GM18519 (cell line): ENCODE measurements around the gene DDX59.
A peak's percentile ranks its signal among the peaks of the same experiment; 100 is the strongest.
"Not testable (repeated sequence)": the region's sequence is repeated elsewhere in the genome, so short reads cannot be mapped to it uniquely, and the experiment has no call there.

Experiments used
- ATAC-seq: cut with Tn5 transposase; IDR thresholded peaks from one replicate; pipeline ENCODE4 v1.9.1; 2021; ENCODE audit warnings: mild to moderate bottlenecking, moderate library complexity; ENCODE audit not compliant: unreplicated experiment, low FRiP score

DDX59 gene

GRCh38 chr1:200631375-200631774 lies 38.3 kb downstream of the DDX59 start:
- no peak for ATAC-seq

GRCh38 chr1:200630515-200630899 lies 39.2 kb downstream of the DDX59 start:
- not testable (repeated sequence) for ATAC-seq

- no peak for ATAC-seq
These were observed 39.7 kb downstream of the DDX59 start for GRCh38 chr1:200629876-200630514.

GRCh38 chr1:200628223-200628881 lies 41.4 kb downstream of the DDX59 start:
- ATAC-seq: peak; percentile 48

GRCh38 chr1:200627575-200628222 lies 42.0 kb downstream of the DDX59 start:
- ATAC-seq: no peak

GRCh38 chr1:200626853-200627534 lies 42.7 kb downstream of the DDX59 start:
- no peak for ATAC-seq

- ATAC-seq: no peak
These were observed 44.3 kb downstream of the DDX59 start for GRCh38 chr1:200625381-200625824.

GRCh38 chr1:200624679-200625335 lies 44.9 kb downstream of the DDX59 start:
- no peak for ATAC-seq

- ATAC-seq: peak; percentile 66
These were observed 49.2 kb downstream of the DDX59 start, which contains the start of gene KIF14 for GRCh38 chr1:200620273-200621131. KIF14 (minus strand) TSS chr1:200620751; CDS start chr1:200618723, 2,028 bp downstream.

- ATAC-seq: no peak
These were observed 49.8 kb downstream of the DDX59 start for GRCh38 chr1:200619894-200620272.

GRCh38 chr1:200610846-200611245 lies 58.9 kb downstream of the DDX59 start:
- no peak for ATAC-seq

- ATAC-seq: no peak
These were observed 67.1 kb downstream of the DDX59 start for GRCh38 chr1:200602632-200603031.
